SK-N-SH treated with all-trans-retinoic acid at 6 μM for 48 hours (cell line): ENCODE measurements around the gene FHDC1.

Experiments
- ARNTL ChIP-seq: fragments of 450-650 bp; formaldehyde crosslinking; IDR thresholded peaks from 2 replicates; pipeline ENCODE4 v1.5.0; 2020; ENCODE audit warnings: low read depth, mild to moderate bottlenecking, moderate library complexity, borderline replicate concordance
- CREB5 ChIP-seq: fragments of 250-450 bp; sonication (Bioruptor Pico); IDR thresholded peaks from 2 replicates; pipeline ENCODE4 v1.5.1; 2020; ENCODE audit warnings: low read depth, mild to moderate bottlenecking, moderate library complexity
- ISL1 ChIP-seq: fragments of 250-450 bp; sonication (Bioruptor Pico); IDR thresholded peaks from 2 replicates; pipeline ENCODE4 v2.1.2; 2022; ENCODE audit warnings: mild to moderate bottlenecking, moderate library complexity
- PATZ1 ChIP-seq: fragments of 250-450 bp; sonication (Bioruptor Pico); IDR thresholded peaks from 2 replicates; pipeline ENCODE4 v1.8.0; 2020; ENCODE audit warnings: mild to moderate bottlenecking, moderate library complexity, borderline replicate concordance
- RARB ChIP-seq: fragments of 250-450 bp; sonication (Bioruptor Pico); IDR thresholded peaks from 2 replicates; pipeline ENCODE4 v1.8.0; 2021; ENCODE audit warnings: mild to moderate bottlenecking, moderate library complexity
- ZC3H10 ChIP-seq: fragments of 250-450 bp; sonication (Bioruptor Pico); IDR thresholded peaks from 2 replicates; pipeline ENCODE4 v1.5.1; 2021; ENCODE audit warnings: mild to moderate bottlenecking, moderate library complexity
- ZFP3 ChIP-seq: fragments of 250-450 bp; sonication (Bioruptor Pico); IDR thresholded peaks from 2 replicates; pipeline ENCODE4 v1.5.0; 2020; ENCODE audit warnings: mild to moderate bottlenecking, moderate library complexity
- ZFP30 ChIP-seq: fragments of 450-650 bp; formaldehyde crosslinking; IDR thresholded peaks from 2 replicates; pipeline ENCODE4 v1.5.0; 2022; ENCODE audit warnings: mild to moderate bottlenecking, moderate library complexity
- TF ChIP-seq, protein P1 (sequence below): fragments of 250-450 bp; sonication (Bioruptor Pico); IDR thresholded peaks from 2 replicates; pipeline ENCODE4 v1.8.0; 2021; ENCODE audit warnings: low read depth, mild to moderate bottlenecking, moderate library complexity, borderline replicate concordance

- TF ChIP-seq ZFP30 (CRISPR knock-in tag) = no peak
- no peak for TF ChIP-seq PATZ1 (CRISPR knock-in tag)
- no peak for TF ChIP-seq RARB (CRISPR knock-in tag)
- TF ChIP-seq ISL1 (CRISPR knock-in tag) = no peak
- no peak for TF ChIP-seq ZFP3 (CRISPR knock-in tag)
- TF ChIP-seq ZC3H10 (CRISPR knock-in tag) = no peak
- TF ChIP-seq ARNTL = no peak
- TF ChIP-seq, protein P1, sequence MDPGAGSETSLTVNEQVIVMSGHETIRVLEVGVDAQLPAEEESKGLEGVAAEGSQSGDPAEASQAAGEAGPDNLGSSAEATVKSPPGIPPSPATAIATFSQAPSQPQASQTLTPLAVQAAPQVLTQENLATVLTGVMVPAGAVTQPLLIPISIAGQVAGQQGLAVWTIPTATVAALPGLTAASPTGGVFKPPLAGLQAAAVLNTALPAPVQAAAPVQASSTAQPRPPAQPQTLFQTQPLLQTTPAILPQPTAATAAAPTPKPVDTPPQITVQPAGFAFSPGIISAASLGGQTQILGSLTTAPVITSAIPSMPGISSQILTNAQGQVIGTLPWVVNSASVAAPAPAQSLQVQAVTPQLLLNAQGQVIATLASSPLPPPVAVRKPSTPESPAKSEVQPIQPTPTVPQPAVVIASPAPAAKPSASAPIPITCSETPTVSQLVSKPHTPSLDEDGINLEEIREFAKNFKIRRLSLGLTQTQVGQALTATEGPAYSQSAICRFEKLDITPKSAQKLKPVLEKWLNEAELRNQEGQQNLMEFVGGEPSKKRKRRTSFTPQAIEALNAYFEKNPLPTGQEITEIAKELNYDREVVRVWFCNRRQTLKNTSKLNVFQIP (CRISPR knock-in tag) = no peak
- TF ChIP-seq CREB5 (CRISPR knock-in tag) = no peak
Observed at GRCh38 chr4:152998861-152999260, 62.7 kb downstream of the FHDC1 start.
